ENCODE results near the gene MEF2D. TPM values are rescaled to one million over a fixed set of nuclear protein-coding genes. Genes with fewer than 3 reads are reported as not detected.

The MEF2D gene
- total RNA-seq, 2 experiments from 2014 or later, result 32.1 to 33.6 TPM

DNA sequence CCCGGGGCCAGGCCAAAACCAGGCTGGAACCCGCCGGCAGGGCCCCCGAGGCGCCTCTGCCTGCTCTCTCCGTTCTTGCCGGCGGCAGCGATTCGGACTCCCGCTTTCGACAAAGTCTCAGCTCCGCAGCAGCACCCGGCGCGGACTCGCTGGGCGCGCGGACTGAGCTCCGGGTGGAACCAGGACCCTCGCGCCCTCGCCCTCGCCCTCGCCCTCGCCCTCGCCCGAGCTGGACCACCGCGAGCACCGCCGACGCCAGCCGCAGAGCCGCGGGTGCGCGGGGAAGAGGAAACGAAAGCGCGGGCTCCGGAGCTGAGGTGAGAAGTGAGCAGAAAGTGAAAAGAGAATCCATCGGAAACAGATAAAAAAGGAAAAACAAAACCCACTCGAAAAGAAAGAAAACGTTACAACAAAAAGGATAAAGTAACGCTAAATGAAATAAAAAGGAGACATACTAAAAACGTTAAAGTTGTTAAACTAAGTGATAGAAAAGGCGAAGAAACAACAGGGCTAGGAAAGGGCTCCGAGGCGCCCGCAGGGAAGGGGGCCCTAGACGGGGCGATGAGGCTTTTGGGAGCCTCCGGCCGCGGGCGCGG is 64.9 kb downstream of the MEF2D start:
- H3K4me3 Mint-ChIP-seq, result peak overlapping the region; percentile 64
- peaks cover 38% of the 10 kb centered on the region for H3K4me1 Mint-ChIP-seq
- ChIA-PET POLR2A (no interaction called here), CTCF (interaction anchor here (0.7 to 6.8 kb wide), 4 partner anchors 10 to 188 kb away, joined by 3 to 61 read pairs (median 6); no protein-coding TSS in a partner anchor)
- no peak overlapping the region for H3K27ac Mint-ChIP-seq
- no peaks in the 10 kb centered on the region for H3K9me3 Mint-ChIP-seq (ENCODE audit: low read depth)
- H3K36me3 Mint-ChIP-seq (ENCODE audit: low read depth), result no peaks in the 10 kb centered on the region
- intact Hi-C loops (cut with DNase I, micrococcal nuclease), result no loop called here
- no peak for ATAC-seq
- DNase-seq, result peak; percentile 54
- H3K27me3 Mint-ChIP-seq, result peaks cover 81% of the 10 kb centered on the region

DNA sequence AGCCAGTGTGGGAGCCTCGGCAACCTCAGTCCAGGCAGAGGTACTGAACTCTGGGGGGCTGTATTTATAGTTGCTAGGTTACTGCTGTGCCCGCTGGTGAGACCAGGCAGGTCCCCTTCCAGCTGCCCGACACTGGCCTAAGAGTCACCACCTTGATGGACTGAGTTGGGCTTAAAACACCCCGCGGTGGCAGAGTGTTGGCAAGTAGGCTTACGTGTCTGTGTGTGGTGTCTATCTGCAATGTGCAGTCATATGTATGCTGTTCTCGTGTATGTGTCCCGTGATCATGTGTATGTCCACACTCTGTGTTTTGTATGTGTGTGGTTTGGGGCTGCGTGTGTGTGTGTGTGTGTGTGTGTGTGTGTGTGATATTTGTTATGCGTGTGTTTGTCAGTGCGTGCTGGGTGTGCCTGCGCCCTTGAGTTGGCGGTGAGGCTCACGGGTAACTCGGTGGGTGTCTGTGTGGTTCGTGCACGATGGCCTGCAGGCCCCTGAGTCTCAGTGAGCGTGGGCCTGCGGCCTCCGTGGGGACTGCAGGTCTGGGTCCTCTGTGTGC is 65.5 kb downstream of the MEF2D start:
- no peaks in the 10 kb centered on the region for H3K9me3 Mint-ChIP-seq (ENCODE audit: low read depth)
- peaks cover 38% of the 10 kb centered on the region for H3K4me1 Mint-ChIP-seq
- ChIA-PET POLR2A (no interaction called here), CTCF (interaction anchor here (0.6 to 6.8 kb wide), 5 partner anchors 11 to 192 kb away, joined by 3 to 61 read pairs (median 5); no protein-coding TSS in a partner anchor)
- no peak for ATAC-seq
- intact Hi-C loops (cut with DNase I, micrococcal nuclease), result no loop called here
- no peaks in the 10 kb centered on the region for H3K36me3 Mint-ChIP-seq (ENCODE audit: low read depth)
- no peak for DNase-seq
- H3K27me3 Mint-ChIP-seq, result peaks cover 80% of the 10 kb centered on the region
- peak overlapping the region; percentile 12 for H3K4me3 Mint-ChIP-seq
- H3K27ac Mint-ChIP-seq, result no peak overlapping the region

DNA sequence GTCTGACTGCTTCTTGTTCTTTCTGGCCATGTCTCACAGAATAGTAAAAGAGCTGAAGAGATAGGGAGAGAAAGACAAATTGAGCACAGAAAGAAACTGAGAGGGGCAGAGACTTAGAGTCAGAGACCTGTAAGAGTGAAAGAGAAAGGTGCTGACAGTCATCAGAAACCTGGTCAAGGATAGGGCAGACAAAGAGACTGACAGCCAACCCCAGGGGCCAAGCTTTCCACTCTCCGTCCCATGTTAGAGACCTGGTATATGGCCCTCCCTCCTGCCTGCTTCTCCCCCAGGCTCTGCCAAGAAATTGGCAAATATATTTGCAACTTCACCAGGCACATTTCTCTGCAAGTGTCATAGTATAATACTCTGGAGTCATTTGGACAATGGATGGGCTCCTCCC is 67.0 kb downstream of the MEF2D start:
- Mint-ChIP-seq H3K36me3 (ENCODE audit: low read depth) (no peaks in the 10 kb centered on the region), H3K4me1 (peaks cover 34% of the 10 kb centered on the region), H3K27me3 (peaks cover 83% of the 10 kb centered on the region), H3K27ac (no peak overlapping the region), H3K9me3 (ENCODE audit: low read depth) (no peaks in the 10 kb centered on the region), H3K4me3 (no peak overlapping the region)
- DNase-seq, result no peak
- intact Hi-C loops (cut with DNase I, micrococcal nuclease), result loop anchor here in 1 of 2 experiments (1.0 kb wide), 1 partner anchor 12 kb away; no protein-coding TSS in a partner anchor
- POLR2A ChIA-PET, result no interaction called here
- CTCF ChIA-PET, result interaction anchor here (1.0 to 6.8 kb wide), 4 partner anchors 9 to 48 kb away, joined by 3 to 61 read pairs (median 8); no protein-coding TSS in a partner anchor
- ATAC-seq, result peak; percentile 66

DNA sequence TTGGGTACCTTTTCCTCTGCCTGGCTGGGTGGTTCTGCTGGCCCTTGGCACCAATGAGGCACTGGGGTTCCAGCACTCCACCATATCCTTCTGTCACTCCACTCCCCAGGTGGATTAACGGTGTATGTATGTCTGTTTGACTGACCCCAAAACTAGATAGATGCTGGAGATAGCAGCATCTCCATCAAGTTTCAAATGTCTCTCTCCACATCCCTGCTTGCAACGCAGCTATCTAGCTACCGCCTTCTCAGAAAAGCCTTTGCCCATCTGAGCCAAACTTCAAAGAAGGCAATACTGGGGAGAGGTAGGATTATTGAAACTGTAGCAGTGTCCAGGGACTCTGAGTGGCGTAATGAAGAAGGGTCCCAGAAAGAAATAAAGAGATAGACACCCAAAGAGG is 67.5 kb downstream of the MEF2D start:
- ChIA-PET CTCF (interaction anchor here (0.6 to 6.8 kb wide), 9 partner anchors 9 to 48 kb away, joined by 3 to 61 read pairs (median 5); no protein-coding TSS in a partner anchor), POLR2A (no interaction called here)
- Mint-ChIP-seq H3K27me3 (peaks cover 85% of the 10 kb centered on the region), H3K4me1 (peaks cover 29% of the 10 kb centered on the region), H3K9me3 (ENCODE audit: low read depth) (no peaks in the 10 kb centered on the region), H3K36me3 (ENCODE audit: low read depth) (no peaks in the 10 kb centered on the region), H3K27ac (no peak overlapping the region), H3K4me3 (no peak overlapping the region)
- no peak for DNase-seq
- intact Hi-C loops (cut with DNase I, micrococcal nuclease), result loop anchor here in 1 of 2 experiments (1.0 kb wide), 1 partner anchor 12 kb away; no protein-coding TSS in a partner anchor
- ATAC-seq, result no peak

DNA sequence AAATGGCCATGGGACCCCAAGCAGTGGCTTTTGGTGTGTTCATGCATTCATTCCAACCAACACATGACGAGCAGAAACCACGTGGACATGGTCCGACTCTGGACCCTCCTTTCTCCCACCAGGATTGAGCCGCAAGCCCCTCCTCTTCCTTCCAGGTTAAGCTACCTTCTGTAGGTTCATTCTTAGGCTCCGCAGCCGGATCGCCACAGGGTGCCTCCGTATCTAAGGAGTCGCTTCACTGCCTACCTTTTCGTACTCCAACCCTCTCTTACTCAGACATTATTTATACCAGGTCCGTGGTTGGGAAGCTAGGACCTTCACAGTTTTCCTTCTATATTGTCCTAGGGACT is 67.9 kb downstream of the MEF2D start:
- no peak overlapping the region for H3K4me3 Mint-ChIP-seq
- POLR2A ChIA-PET, result interaction anchor here (1.1 kb wide), 1 partner anchor 10 kb away, joined by 3 read pairs; no protein-coding TSS in a partner anchor
- no peaks in the 10 kb centered on the region for H3K9me3 Mint-ChIP-seq (ENCODE audit: low read depth)
- CTCF ChIA-PET, result interaction anchor here (0.6 to 6.8 kb wide), 8 partner anchors 9 to 56 kb away, joined by 3 to 61 read pairs (median 5); no protein-coding TSS in a partner anchor
- intact Hi-C loops (cut with DNase I, micrococcal nuclease), result loop anchor here in 1 of 2 experiments (1.0 kb wide), 1 partner anchor 11 kb away; no protein-coding TSS in a partner anchor
- DNase-seq, result no peak
- H3K27me3 Mint-ChIP-seq, result peaks cover 86% of the 10 kb centered on the region
- H3K4me1 Mint-ChIP-seq, result peaks cover 26% of the 10 kb centered on the region
- no peak overlapping the region for H3K27ac Mint-ChIP-seq
- no peak for ATAC-seq
- no peaks in the 10 kb centered on the region for H3K36me3 Mint-ChIP-seq (ENCODE audit: low read depth)

DNA sequence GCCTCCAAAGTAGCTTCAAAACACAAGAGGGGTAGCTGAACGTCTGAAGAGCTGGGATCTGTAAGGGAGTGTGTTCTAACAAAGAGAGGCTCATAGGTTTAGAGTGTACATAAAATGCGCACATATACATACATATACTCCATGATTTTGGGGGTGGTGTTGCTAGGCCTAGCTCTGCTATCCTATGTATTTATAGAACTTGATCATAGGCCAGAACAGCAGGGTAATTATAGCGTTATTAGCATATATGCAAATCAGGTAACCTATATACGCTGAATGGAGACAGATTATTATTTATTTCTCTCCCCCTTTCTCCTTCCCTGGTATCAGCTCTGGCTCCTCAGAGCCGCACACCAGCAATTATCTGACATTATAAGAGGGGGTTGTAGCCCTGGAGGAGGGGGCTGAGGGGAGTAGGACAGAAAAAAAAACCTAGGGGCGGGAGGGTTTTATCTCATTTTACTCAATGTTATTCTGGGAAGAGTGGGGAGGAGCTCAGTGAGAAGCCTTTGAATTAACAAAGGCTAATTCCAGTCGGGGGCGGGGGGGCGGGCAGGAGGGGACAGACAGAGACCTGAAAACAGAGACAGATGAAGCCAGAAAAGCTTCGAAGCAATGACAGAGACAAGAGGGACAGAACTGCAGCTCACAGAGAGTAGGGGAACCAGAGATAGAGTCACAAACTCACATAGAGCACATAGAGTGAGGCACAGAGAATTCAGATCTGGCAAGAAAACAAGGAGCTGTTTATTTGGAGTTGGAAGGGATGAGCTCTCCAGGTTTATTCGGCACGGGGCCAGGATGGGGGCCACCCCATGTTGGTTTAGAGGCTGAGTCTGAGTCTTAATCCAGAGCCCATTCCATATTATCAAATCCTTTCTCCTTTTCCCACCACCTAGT is 68.6 kb downstream of the MEF2D start:
- DNase-seq, result no peak
- Mint-ChIP-seq H3K4me1 (peaks cover 22% of the 10 kb centered on the region), H3K27ac (no peak overlapping the region), H3K36me3 (ENCODE audit: low read depth) (no peaks in the 10 kb centered on the region), H3K27me3 (peaks cover 86% of the 10 kb centered on the region), H3K4me3 (no peak overlapping the region), H3K9me3 (ENCODE audit: low read depth) (no peaks in the 10 kb centered on the region)
- no peak for ATAC-seq
- intact Hi-C loops (cut with DNase I, micrococcal nuclease), result no loop called here
- ChIA-PET CTCF (interaction anchor here (0.5 to 6.8 kb wide), 9 partner anchors 8 to 648 kb away, joined by 3 to 61 read pairs (median 5); no protein-coding TSS in a partner anchor), POLR2A (interaction anchor here (1.1 kb wide), 1 partner anchor 9 kb away, joined by 3 read pairs; no protein-coding TSS in a partner anchor)

DNA sequence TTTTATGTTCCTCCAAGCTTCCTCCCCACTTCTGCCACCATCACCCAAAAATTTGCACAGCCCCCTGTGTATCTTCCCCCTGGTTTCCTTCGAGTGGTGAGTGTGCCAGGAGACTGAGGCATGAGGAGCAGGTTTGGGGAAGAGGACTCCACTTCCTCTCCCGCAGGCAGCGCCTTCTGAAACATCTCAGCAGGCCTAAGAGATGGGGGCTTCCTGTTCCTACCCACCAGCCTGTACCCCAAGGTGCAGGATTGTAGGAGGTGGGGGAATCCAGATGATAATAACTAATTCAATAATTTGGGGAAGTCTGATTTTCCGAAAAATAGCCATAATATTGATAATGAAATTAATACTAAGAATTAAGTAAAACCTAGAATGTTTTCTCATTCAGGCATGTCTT is 69.2 kb downstream of the MEF2D start:
- no peak overlapping the region for H3K27ac Mint-ChIP-seq
- no peak overlapping the region for H3K4me3 Mint-ChIP-seq
- no peak for DNase-seq
- peaks cover 18% of the 10 kb centered on the region for H3K4me1 Mint-ChIP-seq
- no peak for ATAC-seq
- no peaks in the 10 kb centered on the region for H3K9me3 Mint-ChIP-seq (ENCODE audit: low read depth)
- intact Hi-C loops (cut with DNase I, micrococcal nuclease), result no loop called here
- no peaks in the 10 kb centered on the region for H3K36me3 Mint-ChIP-seq (ENCODE audit: low read depth)
- peaks cover 85% of the 10 kb centered on the region for H3K27me3 Mint-ChIP-seq
- ChIA-PET POLR2A (no interaction called here), CTCF (interaction anchor here (0.6 to 6.8 kb wide), 6 partner anchors 9 to 196 kb away, joined by 3 to 61 read pairs (median 6); no protein-coding TSS in a partner anchor)

DNA sequence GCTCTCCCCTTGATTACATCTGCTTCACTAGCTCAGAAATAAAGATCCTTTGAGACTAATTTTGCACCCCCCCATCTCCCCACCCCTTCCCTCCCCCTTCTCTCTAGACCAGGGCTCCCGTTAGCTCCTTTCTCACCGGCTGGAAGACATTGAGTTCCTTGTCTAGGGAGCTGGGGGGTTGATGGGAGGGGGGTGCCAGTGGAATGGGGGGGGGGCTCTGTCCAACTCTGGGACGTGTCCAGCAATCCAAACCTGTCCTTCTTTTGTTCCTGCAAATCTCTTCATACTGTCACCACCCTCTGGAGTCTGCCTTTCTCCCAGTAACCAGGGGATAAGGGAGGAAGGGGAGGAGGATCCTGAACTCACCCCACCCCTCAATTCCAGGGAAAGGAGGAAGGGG is 69.7 kb downstream of the MEF2D start:
- no peak for ATAC-seq
- Mint-ChIP-seq H3K4me1 (peaks cover 17% of the 10 kb centered on the region), H3K27ac (no peak overlapping the region)

DNA sequence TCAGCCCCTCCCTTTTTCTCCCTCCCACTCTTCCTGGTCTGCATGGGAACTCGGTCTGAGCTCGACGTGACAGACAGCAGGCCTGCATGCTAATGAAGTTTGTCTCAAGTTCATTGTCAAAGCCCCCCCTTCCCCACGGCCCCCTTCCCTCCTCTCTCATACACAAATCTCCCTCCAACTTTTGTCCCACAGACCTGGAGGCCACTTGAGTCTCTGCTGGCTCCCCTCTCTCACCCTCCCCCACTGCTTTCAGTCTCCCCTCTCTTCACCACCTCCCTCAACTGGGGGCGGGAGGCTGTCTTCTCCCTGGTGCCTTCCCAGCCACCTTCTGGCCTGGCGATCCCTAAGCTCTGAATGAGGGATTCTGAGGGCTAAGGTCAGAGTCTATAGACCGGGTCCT is 70.3 kb downstream of the MEF2D start:
- CTCF ChIA-PET, result interaction anchor here (0.6 to 6.8 kb wide), 3 partner anchors 17 to 1857 kb away, joined by 3 to 61 read pairs (median 4); no protein-coding TSS in a partner anchor
- peaks cover 15% of the 10 kb centered on the region for H3K4me1 Mint-ChIP-seq
- H3K27me3 Mint-ChIP-seq, result peaks cover 87% of the 10 kb centered on the region
- H3K27ac Mint-ChIP-seq, result no peak overlapping the region
- H3K4me3 Mint-ChIP-seq, result no peak overlapping the region
- POLR2A ChIA-PET, result interaction anchor here (0.6 kb wide), 1 partner anchor 809 kb away, joined by 4 read pairs; no protein-coding TSS in a partner anchor
- DNase-seq, result no peak
- intact Hi-C loops (cut with DNase I, micrococcal nuclease), result no loop called here
- H3K9me3 Mint-ChIP-seq (ENCODE audit: low read depth), result no peaks in the 10 kb centered on the region
- ATAC-seq, result no peak
- H3K36me3 Mint-ChIP-seq (ENCODE audit: low read depth), result no peaks in the 10 kb centered on the region

More for the DNA sequence above, 69.7 kb downstream of the MEF2D start:
- intact Hi-C loops (cut with DNase I, micrococcal nuclease), result no loop called here
- Mint-ChIP-seq H3K36me3 (ENCODE audit: low read depth) (no peaks in the 10 kb centered on the region), H3K27me3 (peaks cover 89% of the 10 kb centered on the region), H3K9me3 (ENCODE audit: low read depth) (no peaks in the 10 kb centered on the region), H3K4me3 (no peak overlapping the region)
- ChIA-PET POLR2A (interaction anchor here (0.6 kb wide), 1 partner anchor 809 kb away, joined by 4 read pairs; no protein-coding TSS in a partner anchor), CTCF (interaction anchor here (0.6 to 6.8 kb wide), 3 partner anchors 46 to 197 kb away, joined by 3 to 61 read pairs (median 6); no protein-coding TSS in a partner anchor)
- no peak for DNase-seq

DNA sequence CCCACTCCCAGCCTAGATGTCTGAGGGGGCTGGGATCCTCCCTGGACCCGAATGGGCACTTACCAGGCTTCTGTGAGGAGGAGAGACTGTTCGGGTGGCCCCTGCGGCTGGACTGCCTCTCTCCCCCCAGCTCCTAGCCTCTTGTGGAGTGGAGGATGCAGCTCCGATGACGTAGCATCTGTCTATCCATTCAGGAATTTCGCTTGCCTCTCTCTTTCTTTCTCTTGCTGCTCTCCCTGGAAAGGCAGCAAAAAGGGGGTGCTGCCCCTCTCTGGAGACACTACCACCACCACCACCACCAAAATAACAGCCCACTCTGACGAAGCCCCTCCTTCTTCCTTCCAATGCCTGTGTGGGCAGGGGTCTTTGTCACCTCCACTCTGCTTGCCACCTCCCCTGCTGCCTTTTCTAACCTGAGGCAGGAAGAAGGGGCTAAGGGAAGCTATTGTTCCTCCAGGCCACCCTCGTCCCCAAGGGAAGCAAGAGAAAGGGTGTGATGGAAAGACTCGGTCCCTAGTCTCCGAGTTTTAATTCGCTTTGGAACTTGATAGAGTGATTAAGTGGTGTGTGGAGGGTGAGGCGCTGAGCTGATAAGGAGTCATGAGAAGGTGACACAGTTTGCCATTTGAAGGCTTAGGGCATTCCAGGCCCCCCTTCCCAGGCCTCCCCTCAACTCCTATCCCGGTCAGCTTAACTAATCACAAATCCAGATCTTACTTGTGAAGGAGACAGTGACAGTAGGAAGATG is 71.1 kb downstream of the MEF2D start:
- no peak overlapping the region for H3K4me3 Mint-ChIP-seq
- DNase-seq (no peak), ATAC-seq (no peak)
- intact Hi-C loops (cut with DNase I, micrococcal nuclease), result no loop called here
- ChIA-PET POLR2A (no interaction called here), CTCF (interaction anchor here (0.6 to 6.8 kb wide), 5 partner anchors 16 to 1363 kb away, joined by 3 to 61 read pairs (median 4); no protein-coding TSS in a partner anchor)
- H3K36me3 Mint-ChIP-seq (ENCODE audit: low read depth), result no peaks in the 10 kb centered on the region
- no peak overlapping the region for H3K27ac Mint-ChIP-seq
- peaks cover 85% of the 10 kb centered on the region for H3K27me3 Mint-ChIP-seq
- peaks cover 12% of the 10 kb centered on the region for H3K4me1 Mint-ChIP-seq
- H3K9me3 Mint-ChIP-seq (ENCODE audit: low read depth), result no peaks in the 10 kb centered on the region

Data from activated CD4-positive, alpha-beta T cell treated with anti-CD3 and anti-CD28 coated beads for 36 hours (primary cell).